Mesodermal cell (in vitro differentiated cells): ENCODE measurements around the gene SCN3A.
A peak's percentile ranks its signal among the peaks of the same experiment; 100 is the strongest.

Source experiments
- H3K27ac ChIP-seq: 2 replicates; pipeline ENCODE4 v1.7.0; 2013; ENCODE audit warnings: mild to moderate bottlenecking, low read depth, low read length, moderate library complexity; ENCODE audit not compliant: severe bottlenecking
- H3K36me3 ChIP-seq: 2 replicates; pipeline ENCODE4 v1.7.1; 2013; ENCODE audit warnings: mild to moderate bottlenecking, low read length, moderate library complexity; ENCODE audit not compliant: control insufficient read depth, insufficient read depth
- H3K4me1 ChIP-seq: one replicate; pipeline ENCODE4 v1.7.1; 2013; ENCODE audit warnings: mild to moderate bottlenecking, low read length; ENCODE audit not compliant: insufficient read depth, control insufficient read depth, poor library complexity, severe bottlenecking
- H3K4me3 ChIP-seq: 2 replicates; pipeline ENCODE4 v1.7.0; 2013; ENCODE audit warnings: low read length, control low read depth, mild to moderate bottlenecking; ENCODE audit not compliant: insufficient read depth, poor library complexity, severe bottlenecking; ENCODE audit errors: extremely low read depth
- H3K9me3 ChIP-seq: 2 replicates; pipeline ENCODE4 v1.7.1; 2013; ENCODE audit warnings: mild to moderate bottlenecking, low read length, moderate library complexity; ENCODE audit not compliant: control insufficient read depth
- WGBS, 2 experiments: methylation state at CpG; one replicate each; pipeline ENCODE4 v1.1.5; 2013; ENCODE audit warnings: missing lambda C conversion rate in 2 of 2; ENCODE audit not compliant: insufficient coverage in 2 of 2; 5-methylcytosine and 5-hydroxymethylcytosine counted together

The SCN3A gene

GRCh38 chr2:165113414-165113813 lies 90.4 kb downstream of the SCN3A start:
- Histone ChIP-seq H3K4me3 (no peak overlapping the region), H3K36me3 (no peaks in the 10 kb centered on the region), H3K27ac (no peak overlapping the region), H3K9me3 (no peaks in the 10 kb centered on the region), H3K4me1 (peaks cover 27% of the 10 kb centered on the region)
- WGBS, 2 experiments: 100% methylated on average over 1 of the region's 2 CpGs

DNA sequence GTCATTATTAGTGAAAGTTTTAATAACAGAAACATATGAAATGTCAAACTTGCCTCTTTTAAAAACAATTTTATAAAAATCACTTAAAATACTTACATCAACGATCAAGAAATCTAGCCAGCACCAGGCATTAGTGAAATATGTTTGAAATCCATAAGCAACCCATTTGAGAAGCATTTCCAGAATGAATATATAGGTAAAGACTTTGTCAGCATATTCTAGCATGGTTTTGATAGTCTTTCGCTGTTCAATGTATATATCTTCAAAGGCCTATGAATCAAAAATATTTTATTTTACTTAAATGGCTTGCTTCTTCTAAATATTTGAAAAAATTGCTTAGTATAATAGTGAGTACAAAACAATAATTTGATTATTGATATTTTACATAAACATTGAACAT lies 91.1 kb downstream of the SCN3A start:
- no peak overlapping the region for H3K4me3 ChIP-seq
- no peak overlapping the region for H3K27ac ChIP-seq
- no CpG with 5 or more reads among the region's 2 CpGs for WGBS, 2 experiments
- H3K4me1 ChIP-seq: peaks cover 27% of the 10 kb centered on the region
- H3K9me3 ChIP-seq: no peaks in the 10 kb centered on the region
- no peaks in the 10 kb centered on the region for H3K36me3 ChIP-seq

DNA sequence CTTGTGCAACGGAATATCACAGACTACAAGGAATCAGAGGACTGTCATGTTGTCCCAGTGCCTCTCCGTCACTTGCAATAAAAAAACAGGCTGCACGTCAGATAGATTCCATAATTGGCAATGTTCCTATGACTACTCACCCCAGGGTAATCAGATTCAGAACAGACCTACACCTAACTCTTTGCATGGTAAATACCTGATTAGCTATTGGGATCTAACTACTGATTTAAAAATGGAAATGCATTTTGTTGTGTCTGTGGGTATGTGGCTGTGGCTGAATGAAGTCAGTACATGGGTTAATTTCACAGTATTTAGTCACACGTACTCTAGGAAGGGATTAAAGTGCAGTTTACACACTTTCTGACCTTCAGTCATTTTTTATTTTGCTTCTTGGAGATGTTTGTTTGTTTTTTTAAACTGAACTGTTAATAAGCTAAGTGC lies 91.7 kb downstream of the SCN3A start:
- Histone ChIP-seq H3K27ac (no peak overlapping the region), H3K4me1 (peaks cover 27% of the 10 kb centered on the region), H3K4me3 (no peak overlapping the region), H3K36me3 (no peaks in the 10 kb centered on the region), H3K9me3 (no peaks in the 10 kb centered on the region)
- WGBS, 2 experiments: 75 to 96% methylated on average over 1 to 3 of the region's 4 CpGs

GRCh38 chr2:165110394-165110793 lies 93.5 kb downstream of the SCN3A start:
- Histone ChIP-seq H3K4me3 (no peak overlapping the region), H3K4me1 (peaks cover 32% of the 10 kb centered on the region), H3K27ac (peak overlapping the region; percentile 12), H3K36me3 (no peaks in the 10 kb centered on the region), H3K9me3 (no peaks in the 10 kb centered on the region)
- no CpG with 5 or more reads among the region's 1 CpG for WGBS, 2 experiments

DNA sequence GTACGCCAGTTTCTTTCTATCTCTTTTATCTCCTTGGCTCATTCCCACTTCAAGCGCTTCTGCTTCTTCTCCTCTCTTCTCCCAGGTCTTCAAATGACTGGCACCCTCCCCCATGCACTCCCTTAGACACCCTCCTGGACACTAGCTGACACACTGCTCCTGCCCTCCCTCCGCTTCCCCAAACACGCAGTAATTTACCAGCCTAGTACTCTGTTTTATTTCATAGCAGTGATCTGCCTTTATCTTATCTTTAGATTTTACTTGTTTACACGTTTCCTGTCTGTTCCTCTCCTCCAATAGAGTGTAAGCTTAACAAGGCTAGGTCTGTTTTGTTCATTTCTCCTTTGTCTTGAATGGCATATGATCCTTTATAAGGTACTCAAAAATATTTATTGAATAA lies 93.9 kb downstream of the SCN3A start:
- Histone ChIP-seq H3K4me1 (peaks cover 34% of the 10 kb centered on the region), H3K27ac (no peak overlapping the region), H3K4me3 (no peak overlapping the region), H3K36me3 (no peaks in the 10 kb centered on the region), H3K9me3 (no peaks in the 10 kb centered on the region)
- 82 to 91% methylated on average over 2 to 3 of the region's 5 CpGs for WGBS, 2 experiments

DNA sequence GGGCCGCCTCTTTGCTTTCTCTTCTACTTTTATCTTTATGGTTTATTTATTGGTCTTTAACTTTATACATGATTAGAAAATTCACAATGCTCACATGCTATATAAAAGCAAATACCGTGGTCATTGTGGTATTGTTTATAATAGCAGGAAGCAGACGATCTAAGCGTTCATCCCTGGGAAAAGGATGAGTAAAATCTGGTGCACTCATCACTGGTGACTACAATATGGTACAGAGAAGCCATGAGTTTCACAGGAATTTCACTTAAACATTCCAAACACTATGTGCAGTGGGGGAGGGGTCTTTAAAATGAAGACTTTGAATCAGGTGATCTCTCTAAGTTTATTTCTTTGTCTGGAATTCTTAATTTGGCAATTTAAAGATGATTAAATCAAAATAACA lies 97.9 kb downstream of the SCN3A start:
- no peak overlapping the region for H3K27ac ChIP-seq
- H3K4me3 ChIP-seq: no peak overlapping the region
- peaks cover 7% of the 10 kb centered on the region for H3K4me1 ChIP-seq
- no peaks in the 10 kb centered on the region for H3K9me3 ChIP-seq
- H3K36me3 ChIP-seq: no peaks in the 10 kb centered on the region
- 100% methylated on average over 3 of the region's 4 CpGs; no CpG with 5 or more reads in 1 of the 2 experiments for whole genome bisulfite sequencing, 2 experiments

DNA sequence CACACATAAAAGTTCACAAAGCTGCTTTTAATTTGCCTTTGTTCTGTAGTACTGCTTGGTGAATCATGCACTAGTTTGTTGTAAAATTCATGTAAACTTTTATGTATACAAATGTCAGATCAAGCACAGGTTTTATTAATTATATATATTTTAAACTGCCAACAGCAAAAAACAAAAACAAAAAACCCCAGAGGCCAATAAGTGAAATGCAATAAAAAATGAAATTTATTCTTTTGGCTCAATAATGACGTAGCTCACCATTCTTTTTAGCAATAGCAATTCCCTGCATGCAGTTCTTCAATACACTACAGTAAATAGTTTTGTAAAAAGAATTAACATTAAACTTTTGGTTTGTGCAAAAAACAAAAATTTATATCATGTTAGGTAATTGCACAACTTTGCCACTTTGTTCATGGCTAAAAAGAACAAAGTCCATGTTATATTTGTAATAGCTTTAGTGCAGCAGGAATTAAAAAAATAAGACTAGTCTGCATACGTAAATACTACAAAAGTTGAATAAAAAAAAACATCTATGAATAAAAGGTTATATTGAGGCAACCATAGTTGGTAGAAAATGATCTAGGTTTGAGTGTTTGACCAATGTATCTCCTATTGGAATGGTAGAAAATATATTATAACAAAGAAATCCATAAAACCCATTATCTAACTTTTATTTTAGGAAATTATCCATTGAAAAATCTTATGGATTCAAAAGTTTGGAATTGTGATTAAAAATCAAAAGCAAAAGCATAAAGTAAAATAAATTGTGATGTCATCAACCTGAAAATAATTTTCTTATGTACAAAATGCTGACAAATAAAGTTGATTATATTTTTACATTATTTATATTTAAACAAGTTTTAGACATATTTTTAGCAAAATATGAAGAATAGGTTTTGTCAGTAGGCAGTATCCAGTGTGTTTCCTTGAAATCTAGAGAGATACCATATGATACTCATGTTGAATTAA lies 115.6 kb downstream of the SCN3A start:
- Histone ChIP-seq H3K4me3 (no peak overlapping the region), H3K4me1 (no peaks in the 10 kb centered on the region), H3K9me3 (no peaks in the 10 kb centered on the region), H3K27ac (no peak overlapping the region), H3K36me3 (no peaks in the 10 kb centered on the region)
- no CpG with 5 or more reads among the region's 2 CpGs for WGBS, 2 experiments

- no peaks in the 10 kb centered on the region for H3K4me1 ChIP-seq
- no CpG with 5 or more reads among the region's 2 CpGs for WGBS, 2 experiments
These were observed 117.5 kb downstream of the SCN3A start for GRCh38 chr2:165086337-165086736.

DNA sequence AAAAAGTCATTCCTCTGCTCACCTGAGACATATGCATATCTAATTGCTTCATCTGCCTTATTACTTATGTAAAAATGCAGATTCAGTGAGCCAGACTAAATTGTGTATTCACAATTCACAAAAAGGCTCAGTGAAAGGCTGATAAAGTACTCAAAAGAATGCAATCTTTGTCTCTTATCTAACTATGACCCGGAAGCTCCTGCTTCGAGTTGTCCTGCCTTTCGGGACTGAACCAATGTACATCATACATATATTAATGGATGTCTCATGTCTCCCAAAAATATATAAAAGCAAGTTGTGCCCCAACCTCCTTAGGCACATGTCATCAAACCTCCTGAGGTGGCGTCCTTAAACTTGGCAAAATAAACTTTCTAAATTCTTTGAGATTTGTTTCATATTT lies 120.5 kb downstream of the SCN3A start:
- 81% methylated on average over 4 of the region's 4 CpGs; no CpG with 5 or more reads in 1 of the 2 experiments for WGBS, 2 experiments
- Histone ChIP-seq H3K4me1 (no peaks in the 10 kb centered on the region), H3K4me3 (no peak overlapping the region), H3K36me3 (no peaks in the 10 kb centered on the region), H3K27ac (no peak overlapping the region), H3K9me3 (no peaks in the 10 kb centered on the region)

More at GRCh38 chr2:165086337-165086736, 117.5 kb downstream of the SCN3A start:
- no peak overlapping the region for H3K4me3 ChIP-seq
- no peak overlapping the region for H3K27ac ChIP-seq
- H3K36me3 ChIP-seq: no peaks in the 10 kb centered on the region
- no peaks in the 10 kb centered on the region for H3K9me3 ChIP-seq

DNA sequence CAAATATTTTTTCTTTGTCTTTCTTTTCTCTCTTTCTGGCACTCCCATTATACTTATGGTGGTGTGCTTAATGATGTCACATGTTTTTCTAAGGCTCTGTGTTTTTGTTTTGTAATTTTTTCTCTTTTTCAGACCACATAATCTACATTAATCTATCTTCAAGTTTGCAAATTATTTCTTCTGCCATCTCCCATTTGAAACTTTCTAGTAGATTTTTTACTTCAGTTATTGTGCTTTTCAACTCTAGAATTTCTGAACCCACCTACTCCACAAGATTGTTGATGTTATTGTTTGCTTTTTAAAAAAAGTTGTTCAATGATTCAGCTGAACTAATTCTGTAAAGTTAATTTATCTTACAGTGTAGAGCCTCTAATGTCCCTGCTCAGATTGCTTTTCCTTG lies 121.4 kb downstream of the SCN3A start:
- Histone ChIP-seq H3K27ac (no peak overlapping the region), H3K4me3 (no peak overlapping the region), H3K36me3 (no peaks in the 10 kb centered on the region), H3K9me3 (no peaks in the 10 kb centered on the region), H3K4me1 (no peaks in the 10 kb centered on the region)

DNA sequence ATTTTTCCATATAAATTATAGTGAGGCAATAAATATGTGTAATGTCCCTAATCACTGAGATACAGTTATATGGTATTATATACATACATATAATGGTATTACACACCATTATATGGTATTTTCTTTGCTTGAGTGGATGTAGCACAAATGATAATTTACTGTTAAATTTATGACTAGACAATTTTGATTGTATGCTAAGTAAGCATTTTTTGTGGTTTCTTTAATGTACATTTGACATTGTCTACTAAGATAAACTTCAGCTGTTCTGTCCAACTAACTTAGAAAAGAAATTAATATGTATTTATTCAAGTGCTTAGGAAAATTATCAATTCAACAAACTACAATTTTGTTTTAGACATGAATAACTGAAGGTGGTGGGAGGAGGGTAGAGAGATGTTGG lies 122.6 kb downstream of the SCN3A start:
- no peak overlapping the region for H3K27ac ChIP-seq
- H3K4me1 ChIP-seq: no peaks in the 10 kb centered on the region
- H3K9me3 ChIP-seq: no peaks in the 10 kb centered on the region
- no peak overlapping the region for H3K4me3 ChIP-seq
- H3K36me3 ChIP-seq: no peaks in the 10 kb centered on the region
